Dermis microvascular lymphatic vessel endothelial cell (primary cell): ENCODE data around the gene KCND3. TPM values are rescaled to one million over a fixed set of nuclear protein-coding genes. Genes with fewer than 3 reads are reported as not detected.

Source experiments
- DNase-seq, 2 donors: peaks; one replicate each; pipeline versions ENCODE4 v3.0.0 to v3.0.0-alpha.2; 2010; ENCODE audit warnings: low read depth in 2 of 2
- total RNA-seq: library from RNA; depleted of rRNA; stranded (reverse); fragments of >200 nt; gene quantifications from 2 replicates; pipeline ENCODE4 v1.2.1, GENCODE V29; 2014

KCND3 gene
- total RNA-seq, 1 donor from 2014 or later, result 0.13 TPM

DNA sequence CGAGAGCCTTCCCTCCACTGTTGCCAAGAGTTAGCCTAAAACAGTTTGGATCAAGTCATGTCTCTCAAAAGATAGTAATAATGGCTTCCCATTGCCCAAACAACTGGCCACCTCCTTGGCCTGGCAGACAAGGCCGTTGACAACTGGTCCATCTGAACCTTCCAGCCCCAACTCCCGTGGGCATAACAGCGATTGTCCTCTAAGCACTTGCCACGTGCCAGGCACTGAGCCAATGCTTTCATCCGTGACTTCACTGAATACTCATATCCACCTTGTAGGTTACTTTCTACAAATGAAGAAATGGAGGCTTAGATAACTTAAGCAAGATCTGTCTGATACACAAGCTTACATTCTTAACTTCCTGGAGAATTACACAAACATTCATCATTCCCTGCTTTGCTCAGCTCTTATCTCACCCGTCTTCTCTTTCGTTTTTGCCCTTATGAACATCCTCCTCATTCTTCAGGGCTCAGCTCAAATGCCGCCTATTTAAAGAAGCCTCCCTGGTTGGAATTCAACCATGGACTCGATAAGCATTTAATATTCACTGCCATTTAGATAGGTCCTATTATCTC is 106.4 kb downstream of the KCND3 start:
- DNase-seq, result no peak

DNA sequence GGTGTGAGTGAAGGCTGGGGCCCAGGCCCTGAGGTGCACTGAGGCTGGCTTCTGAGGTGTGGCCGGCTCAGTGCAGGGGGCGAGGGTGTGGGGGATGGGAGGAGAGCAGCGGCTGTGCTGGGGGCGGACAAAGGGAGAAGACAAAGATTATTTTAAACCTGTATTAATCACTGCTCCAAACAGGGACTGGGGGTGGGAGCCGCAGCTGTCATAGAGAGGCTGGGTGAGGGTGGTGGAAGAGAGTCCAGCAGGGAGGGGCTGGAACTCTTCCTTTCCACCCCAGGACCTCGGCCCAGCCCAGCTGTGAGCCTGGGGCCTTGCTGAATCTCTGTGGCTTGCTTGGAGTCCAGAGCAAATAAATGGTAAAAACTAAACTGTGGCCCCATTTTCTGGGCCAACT is 106.9 kb downstream of the KCND3 start:
- DNase-seq, result no peak

DNA sequence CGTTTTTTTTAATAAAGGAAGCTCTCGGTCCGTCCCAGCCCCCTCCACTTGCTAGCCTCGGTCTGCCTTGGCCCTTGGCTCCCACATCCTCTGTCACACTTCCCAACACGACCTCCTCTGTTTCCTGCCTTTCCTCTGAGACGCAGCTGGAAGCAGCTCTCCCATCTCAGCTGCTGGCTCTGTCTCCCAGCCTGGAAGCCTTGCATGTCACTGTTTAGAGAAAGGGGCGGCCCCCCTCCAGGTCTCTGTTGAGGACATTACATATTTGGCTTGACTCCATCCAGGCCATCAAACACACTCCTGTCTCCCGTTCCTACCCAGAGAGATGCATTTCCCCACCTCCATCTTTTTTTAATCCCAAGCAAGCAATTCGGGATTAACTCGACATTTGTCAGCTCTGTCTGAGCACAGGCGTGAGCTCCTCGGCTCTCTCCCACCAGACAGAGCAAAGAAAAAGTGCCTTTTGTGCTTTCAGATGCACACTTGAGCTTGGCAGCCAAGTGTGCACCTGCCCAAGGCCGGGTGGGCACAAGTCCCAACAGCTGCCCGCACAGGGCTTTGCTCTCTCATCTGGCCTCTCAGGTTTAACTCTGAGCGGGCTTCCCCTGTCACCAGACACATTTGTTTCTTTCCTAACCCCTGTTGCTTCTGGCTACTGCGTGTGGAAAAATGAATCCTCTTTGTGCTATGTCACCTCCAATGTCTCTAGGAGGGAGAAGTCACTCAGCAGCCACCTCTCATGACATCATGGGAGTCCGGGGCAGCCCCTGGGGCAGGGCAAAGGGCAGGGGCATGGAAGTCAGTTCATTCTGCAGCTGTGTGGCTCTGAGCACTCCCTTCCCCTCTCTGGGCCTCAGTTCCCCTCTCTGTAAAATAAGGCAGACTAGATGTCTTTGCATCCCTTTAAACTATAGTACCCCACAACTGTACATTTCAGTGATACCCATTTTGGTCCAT is 108.3 kb downstream of the KCND3 start:
- DNase-seq, result no peak

DNA sequence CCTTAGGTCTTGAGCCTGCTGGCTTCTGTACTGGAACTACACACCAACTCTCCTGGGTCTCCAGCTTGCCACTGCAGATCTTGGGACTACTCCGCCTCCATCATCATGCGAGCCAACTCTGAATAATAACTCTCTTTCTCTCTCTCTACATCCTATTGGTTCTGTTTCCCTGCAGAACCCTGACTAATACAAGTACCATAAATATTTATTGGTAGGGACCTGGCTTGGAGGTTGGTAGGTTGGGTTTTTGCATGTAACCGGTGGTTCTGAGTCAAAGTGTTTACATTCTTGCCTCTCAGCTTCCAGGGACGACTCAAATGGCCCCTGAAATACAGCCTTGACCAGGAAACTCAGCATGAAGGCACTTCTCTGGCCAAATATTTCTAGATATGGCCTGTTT is 110.4 kb downstream of the KCND3 start:
- DNase-seq, result no peak

DNA sequence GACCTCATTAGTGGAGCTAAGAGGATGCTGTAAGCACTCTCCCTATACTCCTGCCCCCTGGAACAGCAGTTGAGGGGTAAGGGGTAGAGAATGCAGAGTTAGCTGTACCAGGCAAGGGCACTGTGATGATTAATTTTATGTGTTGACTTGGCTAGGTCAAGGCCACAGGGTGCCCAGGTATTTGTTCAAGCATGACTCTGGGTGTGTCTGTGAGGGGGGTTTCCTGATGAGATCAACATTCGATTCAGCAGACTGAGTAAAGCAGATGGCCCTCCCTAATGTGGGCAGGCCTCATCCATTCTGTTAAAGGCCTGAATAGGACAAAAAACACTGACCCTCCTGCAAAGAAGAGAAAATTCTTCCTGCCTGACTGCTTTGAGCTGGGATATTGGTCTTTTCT is 110.8 kb downstream of the KCND3 start:
- no peak for DNase-seq

DNA sequence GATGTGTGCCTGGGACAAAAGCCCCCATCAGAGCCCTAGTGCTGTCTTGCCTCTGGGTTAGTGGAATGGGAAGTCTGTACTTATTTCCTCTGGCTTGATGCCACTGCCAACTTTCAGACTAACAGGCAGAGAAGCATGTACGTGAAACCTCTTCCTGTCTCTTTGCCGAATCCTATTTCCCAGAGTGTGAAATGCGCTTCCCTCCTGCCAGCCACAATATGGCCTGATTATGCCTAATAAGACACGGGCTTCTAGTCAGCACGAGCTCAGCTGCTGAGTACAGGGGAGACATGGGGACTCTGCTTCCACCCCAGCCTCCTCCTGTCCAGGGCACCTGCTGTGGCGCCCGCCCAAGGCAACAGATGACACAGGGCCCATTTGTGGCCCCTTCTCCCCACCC is 111.4 kb downstream of the KCND3 start:
- no peak for DNase-seq

DNA sequence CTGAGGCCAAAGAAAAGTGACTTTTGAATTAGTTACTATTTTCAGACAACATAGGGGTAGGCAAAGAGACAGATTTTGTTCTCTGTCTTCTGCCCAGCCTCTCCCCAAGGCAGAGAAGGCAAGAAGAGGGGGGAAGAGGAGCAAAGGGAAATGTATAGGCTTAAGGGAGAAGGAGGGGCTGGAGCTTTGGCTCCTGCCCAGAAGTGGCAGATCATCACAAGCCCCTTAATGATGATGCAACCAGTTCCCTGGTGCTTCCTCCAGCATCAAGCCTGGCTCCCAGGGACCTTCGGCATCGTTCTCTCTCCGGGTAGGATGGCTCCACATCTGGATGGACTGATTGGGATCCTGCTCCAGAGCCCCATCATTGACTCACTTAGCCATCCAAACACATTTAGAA is 112.8 kb downstream of the KCND3 start:
- DNase-seq, result no peak

GRCh38 chr1:111875640-111876039 is 113.8 kb downstream of the KCND3 start:
- no peak for DNase-seq

- DNase-seq, result no peak
Measured at GRCh38 chr1:111873460-111874030, 115.9 kb downstream of the KCND3 start.

- DNase-seq, result no peak
Measured at GRCh38 chr1:111870181-111870580, 119.3 kb downstream of the KCND3 start.

GRCh38 chr1:111867868-111868440 is 121.5 kb downstream of the KCND3 start:
- DNase-seq, result no peak

- peak in 1 of 2 donors; percentile 5 for DNase-seq
Measured at GRCh38 chr1:111864862-111865261, 124.6 kb downstream of the KCND3 start.

- DNase-seq, result no peak
Measured at GRCh38 chr1:111863401-111863800, 126.1 kb downstream of the KCND3 start.

DNA sequence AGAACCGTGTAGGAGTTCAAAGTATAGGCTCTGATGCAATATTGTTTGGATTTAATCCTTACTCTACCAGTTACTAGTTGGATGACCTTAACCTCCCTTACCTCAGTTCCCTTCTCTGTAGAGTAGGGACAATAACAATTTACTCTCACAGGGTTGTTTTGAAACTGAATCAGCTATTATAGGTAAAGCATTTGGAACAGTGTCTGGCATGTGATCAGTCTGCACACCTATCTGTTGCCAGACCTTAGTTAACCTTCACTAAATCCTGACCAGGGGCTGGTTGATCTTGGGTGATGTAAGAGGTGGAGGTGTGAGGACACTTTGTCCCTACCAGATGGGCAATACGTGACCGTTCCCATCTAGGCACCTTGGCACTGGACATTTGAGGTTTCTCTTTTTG is 126.9 kb downstream of the KCND3 start:
- DNase-seq, result no peak

GRCh38 chr1:111861523-111861922 is 127.9 kb downstream of the KCND3 start:
- no peak for DNase-seq

DNA sequence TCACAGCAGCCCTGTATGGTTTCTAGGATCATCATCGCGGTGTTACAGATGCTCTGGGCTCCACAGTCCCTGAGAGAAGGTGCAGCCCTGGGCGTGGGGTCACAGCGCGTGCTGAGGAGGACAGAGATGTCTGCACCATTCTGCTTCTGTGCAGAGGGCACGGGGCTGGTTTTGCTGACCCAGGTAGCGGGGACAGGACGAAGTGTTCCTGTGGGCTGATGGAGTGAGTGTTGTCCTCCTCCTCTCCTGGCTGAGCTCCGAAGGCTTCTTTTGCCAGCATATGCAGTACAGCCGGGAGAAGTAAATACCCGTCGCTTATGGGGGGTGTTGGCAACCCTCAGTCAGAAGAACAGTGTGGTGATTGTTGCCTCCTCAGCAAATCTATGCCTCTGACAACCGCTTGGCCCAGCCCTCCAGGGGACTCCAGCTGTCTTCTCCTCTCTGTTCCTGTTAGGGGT is 132.2 kb downstream of the KCND3 start:
- DNase-seq, result no peak

DNA sequence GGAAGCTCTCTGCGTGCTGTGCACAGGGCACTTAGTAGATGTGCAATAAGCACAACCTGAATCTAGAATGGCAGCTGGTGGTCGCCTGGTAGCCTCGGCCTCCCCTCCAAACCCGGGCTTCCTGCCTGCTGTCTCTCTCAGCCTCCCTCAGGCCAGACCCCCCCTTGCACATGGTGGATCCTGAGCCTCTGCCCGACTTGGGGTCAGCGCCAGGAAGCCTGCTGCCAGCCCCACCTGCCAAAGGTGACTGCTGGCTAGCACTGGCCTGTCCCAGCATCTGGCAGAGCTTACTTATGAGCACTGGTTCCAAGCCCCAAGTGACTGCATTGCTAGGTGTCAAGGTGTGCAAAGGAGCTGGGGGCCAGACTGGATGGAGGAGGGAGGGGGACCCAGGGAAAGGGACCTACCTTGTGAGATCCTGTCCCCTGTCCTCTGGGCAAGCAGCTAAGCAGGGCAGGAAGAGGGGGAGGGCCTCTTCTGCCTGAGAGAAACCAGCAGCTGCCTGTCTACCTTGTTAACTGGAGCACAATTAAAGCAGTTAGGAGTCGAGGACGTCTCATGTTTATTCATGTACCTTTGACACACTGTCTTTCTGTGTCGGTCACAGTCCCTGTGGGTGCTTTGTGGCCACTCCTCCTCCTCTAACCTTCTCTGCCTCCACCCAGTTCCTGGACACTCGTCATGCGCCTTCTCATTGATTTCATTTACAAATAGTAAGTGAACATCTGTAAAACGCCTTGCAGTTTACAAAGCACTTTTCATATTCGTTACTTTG is 132.9 kb downstream of the KCND3 start:
- DNase-seq, result no peak

GRCh38 chr1:111855260-111855659 is 134.2 kb downstream of the KCND3 start:
- no peak for DNase-seq

GRCh38 chr1:111852261-111852721 is 137.2 kb downstream of the KCND3 start:
- no peak for DNase-seq

DNA sequence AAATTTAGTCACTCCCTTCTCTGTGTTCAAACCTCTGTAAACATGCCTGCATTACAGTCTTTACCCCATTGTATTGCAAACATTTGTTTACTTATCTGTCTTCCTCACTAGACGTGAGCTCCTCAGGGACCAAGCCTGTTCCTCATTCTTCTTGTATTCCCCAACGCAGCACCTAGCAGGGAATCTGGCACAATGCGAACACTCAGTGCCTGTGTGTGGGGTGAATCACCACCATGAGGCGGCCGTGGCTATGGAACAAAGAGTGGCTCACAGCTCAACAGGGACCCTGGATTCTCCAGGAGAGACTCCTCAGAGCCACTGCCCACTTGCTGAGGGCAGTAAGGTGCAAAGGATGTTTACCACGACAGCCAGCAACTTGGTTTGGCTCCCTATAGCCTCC is 137.9 kb downstream of the KCND3 start:
- DNase-seq, result no peak

GRCh38 chr1:111850109-111850508 is 139.4 kb downstream of the KCND3 start:
- DNase-seq, result no peak
